ENCODE measurements around the gene PTGDR.

PTGDR gene

GRCh38 chr14:52266179-52266578 lies 1.3 kb upstream of the PTGDR start:
- no peak for DNase-seq

DNA sequence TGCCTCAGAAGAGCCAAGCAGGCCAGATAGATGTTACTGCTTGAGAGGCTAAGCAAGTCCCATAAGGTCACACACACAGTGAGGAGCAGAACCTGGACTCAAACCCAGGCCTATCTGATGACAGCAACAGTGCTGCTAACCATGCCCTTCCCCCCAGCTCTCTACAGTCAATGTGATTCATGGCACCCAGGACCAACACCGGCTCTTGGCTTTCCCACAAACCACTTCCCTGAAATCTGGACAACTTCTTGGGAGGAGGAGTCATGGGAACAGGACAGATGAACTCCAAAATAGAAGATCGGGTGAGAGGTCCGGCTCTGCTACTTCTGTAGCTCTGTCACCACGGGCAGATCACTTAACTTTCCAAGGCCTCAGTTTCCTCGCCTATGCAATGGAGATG lies 716 bp upstream of the PTGDR start:
- DNase-seq: no peak

DNA sequence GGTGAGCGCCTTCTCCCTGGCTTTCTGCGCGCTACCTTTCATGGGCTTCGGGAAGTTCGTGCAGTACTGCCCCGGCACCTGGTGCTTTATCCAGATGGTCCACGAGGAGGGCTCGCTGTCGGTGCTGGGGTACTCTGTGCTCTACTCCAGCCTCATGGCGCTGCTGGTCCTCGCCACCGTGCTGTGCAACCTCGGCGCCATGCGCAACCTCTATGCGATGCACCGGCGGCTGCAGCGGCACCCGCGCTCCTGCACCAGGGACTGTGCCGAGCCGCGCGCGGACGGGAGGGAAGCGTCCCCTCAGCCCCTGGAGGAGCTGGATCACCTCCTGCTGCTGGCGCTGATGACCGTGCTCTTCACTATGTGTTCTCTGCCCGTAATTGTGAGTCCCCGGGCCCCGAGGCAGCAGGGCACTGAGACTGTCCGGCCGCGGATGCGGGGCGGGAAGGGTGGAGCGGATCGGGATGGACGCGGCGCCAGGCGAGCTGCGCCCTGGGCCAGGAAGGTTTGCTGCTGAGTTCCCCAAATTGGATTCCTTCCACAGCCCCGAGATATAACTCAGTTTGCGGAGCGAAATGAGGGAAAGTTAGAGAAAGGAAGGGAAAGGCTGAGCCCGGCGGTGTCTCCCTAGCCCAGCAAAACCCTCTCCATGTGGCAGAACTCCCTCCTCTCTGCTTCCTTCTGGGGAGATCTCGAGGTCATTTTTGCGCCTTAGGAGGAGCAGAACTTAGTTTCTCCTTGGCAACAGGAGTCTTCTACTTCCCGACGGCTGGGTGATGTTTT lies 972 bp downstream of the PTGDR start:
- DNase-seq: no peak

- DNase-seq: no peak
Observed at GRCh38 chr14:52269100-52269499, 1.6 kb downstream of the PTGDR start.

GRCh38 chr14:52269982-52270381 lies 2.5 kb downstream of the PTGDR start:
- no peak for DNase-seq

DNA sequence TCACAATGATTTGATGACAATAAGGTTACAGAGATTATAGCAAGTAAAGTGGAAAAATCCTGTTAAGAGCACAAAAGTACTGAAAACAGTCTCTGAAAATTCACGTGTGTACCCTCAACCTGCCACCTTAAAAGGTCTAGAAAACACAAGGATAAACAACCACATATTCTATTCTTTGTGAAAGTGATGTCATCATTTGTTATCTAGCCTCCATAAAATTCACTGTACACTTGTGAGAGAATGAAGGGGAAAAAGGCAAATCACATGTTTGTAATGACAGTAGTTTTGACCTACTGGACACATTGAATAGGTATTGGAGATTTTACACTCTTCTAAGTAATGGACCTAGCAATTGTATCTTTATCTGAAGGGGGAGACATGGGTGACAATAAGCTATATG lies 4.0 kb downstream of the PTGDR start:
- DNase-seq: no peak

DNA sequence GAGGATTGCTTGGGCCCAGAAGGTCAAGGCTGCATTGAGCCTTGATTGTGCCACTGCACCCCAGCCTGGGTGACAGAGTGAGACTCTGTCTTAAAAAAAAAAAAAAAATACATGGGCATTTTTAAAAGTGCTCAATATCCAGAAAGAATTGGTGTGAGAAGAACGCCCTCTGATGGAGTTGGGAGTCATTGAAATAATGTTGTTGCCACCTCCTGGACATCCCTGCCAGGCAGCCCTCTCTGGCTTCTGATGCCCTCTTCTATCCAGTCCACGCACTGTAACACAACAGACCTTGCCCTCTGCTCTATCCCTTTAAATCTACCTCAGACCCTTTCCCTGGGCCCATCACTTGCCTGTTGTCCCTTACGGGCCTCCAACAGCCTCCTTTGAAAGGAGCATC lies 4.9 kb downstream of the PTGDR start:
- DNase-seq: no peak

DNA sequence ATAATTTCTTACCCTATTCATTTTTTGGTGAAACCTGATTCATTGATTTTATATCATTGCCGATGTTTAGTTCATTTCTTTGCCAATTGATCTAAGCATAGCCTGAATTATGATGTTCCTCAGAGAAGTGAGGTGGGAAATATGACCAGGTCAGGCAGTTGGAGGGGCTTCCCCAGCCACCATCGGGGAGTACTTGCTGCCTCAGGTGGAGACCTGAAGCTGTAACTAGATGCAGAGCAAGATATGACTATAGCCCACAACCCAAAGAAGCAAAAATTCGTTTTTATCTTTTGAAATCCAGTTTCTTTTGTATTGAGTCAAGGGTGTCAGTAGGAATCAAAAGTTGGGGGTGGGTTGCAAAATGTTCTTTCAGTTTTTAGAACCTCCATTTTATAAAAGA lies 7.9 kb downstream of the PTGDR start:
- DNase-seq: no peak

- no peak for DNase-seq
Observed at GRCh38 chr14:52277552-52277951, 10.1 kb downstream of the PTGDR start.

GRCh38 chr14:52279408-52279807 lies 11.9 kb downstream of the PTGDR start:
- no peak for DNase-seq

- DNase-seq: no peak
Observed at GRCh38 chr14:52283099-52283498, 15.6 kb downstream of the PTGDR start.

DNA sequence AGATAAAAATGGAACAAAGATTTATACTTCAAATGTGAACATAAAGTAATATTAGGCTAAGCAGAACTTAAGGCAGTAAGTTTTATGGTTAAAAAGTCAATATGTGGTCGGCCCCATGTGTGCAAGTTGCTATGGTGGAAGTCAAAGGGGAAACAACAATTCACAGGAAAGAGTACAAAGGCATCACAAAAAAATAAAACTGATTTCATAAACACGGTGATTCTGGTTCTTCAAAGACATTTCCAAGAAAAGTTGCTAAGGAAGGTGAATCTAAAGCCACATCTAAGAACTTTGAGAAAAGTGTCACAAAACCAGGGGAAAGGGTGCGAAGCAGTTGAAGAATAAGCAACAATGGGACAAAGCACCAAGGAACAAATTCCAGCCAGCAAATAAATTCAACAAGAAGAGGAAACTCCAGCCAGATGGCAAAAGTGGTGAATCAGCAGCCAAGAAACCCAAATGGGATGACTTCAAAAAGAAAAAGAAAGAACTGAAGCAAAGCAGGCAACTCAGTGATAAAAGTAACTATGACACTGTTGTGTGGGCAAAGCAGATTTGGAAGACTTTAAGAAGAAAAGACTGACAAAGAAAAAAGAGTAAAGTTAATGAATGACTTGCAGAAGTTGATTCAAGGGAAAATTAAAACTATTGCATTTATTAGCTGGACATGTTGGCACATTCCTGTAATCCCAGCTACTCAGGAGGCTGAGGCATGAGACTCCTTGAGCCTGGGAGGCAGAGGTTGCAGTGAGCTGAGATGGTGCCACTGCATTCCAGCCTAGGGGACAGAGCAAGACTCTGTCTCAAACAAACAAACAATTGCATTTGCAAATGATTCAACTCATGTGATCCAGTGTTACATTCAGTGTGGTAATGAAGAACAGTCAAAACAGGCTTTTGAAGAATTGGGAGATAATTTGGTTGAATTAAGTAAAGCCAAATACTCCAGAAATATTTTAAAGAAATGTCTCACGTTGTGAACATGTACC lies 19.5 kb downstream of the PTGDR start:
- no peak for DNase-seq

DNA sequence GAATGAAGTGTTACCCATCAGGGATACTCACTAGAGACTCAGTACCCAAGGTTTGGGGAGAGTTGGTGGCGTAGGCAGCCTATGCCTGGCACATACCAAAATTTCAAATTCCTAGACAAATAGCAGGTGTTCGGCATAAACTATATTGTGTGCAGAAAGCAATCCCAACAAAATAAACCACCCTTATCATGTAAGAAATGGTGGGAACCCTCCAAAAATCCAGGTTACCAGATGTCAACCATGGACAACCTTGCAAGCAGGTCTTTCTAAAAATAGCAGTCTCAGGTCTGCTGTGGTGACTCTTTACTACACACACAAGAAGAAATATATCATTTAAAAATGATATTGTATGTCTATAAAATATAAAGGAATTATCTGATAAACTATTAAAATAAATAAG lies 28.9 kb downstream of the PTGDR start:
- no peak for DNase-seq

DNA sequence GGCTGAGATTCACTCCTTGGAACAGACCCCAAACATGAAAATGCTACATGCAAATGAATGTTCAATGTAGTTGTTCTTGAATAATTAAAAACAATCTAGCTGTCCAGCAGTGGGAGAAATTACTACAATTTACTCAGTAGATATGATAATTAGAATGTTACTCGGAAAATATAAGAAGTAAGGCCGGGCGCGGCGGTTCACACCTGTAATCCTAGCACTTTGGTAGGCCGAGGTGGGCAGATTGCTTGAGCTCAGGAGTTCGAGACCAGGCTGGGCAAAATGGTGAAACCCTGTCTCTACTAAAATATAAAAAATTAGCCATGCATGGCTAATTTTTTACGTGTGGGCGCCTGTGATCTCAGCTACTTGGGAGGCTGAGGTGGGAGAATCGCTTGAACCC lies 31.3 kb downstream of the PTGDR start:
- no peak for DNase-seq

- DNase-seq: peak; percentile 28 to 57
Observed at GRCh38 chr14:52299692-52300278, 32.3 kb downstream of the PTGDR start.

DNA sequence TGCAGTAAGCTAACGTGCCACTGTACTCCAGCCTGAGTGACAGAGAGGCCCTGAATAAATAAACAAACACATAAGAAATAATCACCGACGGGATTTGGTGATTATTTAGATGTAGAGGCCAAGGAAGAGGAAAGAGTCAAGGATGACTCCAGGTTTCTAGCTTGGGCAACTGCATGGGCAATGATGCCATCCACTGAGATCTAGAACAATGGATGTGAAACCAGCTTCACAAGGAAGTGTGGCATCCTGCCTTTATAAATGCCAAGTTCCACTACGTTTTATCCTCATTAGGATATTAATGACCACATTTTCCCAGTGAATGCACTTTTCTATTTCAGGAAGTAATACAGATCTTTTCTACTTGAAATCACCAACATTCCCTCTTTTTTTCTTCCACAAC lies 35.7 kb downstream of the PTGDR start:
- no peak for DNase-seq

- DNase-seq: no peak
Observed at GRCh38 chr14:52304248-52304904, 36.9 kb downstream of the PTGDR start.

- no peak for DNase-seq
Observed at GRCh38 chr14:52305014-52305413, 37.5 kb downstream of the PTGDR start.

DNA sequence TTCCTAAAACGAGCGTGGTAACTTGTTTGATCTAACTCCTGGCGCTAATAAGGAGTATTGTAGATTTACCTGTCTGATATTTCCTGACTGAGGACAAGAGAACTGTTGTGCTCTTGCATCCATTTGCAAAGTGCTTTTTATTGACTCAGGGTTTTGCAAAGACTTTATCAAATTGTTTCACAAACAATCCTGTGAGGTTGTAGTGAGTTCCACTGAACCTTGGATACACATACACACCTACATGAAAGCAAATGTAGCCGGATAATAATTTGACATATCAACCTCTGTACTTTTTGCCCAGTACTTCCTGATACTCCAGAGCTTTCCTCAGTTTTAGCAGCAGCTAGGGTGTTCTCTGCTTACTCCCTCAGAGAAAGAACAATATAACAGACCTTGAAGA lies 39.9 kb downstream of the PTGDR start:
- DNase-seq: no peak

DNA sequence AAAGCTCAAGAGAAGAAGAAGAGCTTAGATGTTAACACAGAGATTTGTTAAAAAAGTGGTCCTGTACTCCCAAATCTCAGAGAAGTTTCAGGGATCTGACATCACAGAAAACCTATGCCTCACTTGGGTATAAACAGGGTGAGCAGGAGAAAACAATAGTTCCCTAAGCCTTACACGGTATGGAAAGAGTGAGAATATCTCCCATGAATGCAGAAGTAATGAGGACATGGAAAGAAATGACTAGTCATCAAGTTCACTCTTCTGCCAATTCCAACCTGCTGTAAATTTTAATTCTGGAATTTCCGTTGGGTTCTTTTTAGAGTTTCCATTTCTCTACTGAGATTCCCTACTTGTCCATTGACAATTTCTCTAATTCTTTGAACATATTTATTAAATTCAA lies 40.4 kb downstream of the PTGDR start:
- DNase-seq: no peak

DNA sequence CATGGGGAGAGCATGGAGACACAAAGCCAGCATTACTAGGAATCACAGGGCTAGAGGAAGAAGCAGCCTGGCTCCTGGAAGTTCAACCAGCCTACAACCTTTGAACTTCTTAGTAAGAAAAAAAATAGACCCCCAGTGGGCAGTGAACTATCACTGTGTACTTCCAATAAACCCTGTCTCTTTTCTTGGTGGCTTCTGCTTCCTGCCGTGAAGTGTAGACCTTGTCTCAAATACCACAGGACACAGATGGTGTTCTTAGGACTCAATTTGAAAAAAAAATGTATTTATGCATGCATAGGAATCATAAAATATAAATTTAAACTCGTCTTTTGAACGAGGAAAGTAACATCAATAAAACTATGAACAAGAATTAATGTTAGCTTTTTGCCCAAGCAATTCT lies 43.0 kb downstream of the PTGDR start:
- DNase-seq: no peak

DNA sequence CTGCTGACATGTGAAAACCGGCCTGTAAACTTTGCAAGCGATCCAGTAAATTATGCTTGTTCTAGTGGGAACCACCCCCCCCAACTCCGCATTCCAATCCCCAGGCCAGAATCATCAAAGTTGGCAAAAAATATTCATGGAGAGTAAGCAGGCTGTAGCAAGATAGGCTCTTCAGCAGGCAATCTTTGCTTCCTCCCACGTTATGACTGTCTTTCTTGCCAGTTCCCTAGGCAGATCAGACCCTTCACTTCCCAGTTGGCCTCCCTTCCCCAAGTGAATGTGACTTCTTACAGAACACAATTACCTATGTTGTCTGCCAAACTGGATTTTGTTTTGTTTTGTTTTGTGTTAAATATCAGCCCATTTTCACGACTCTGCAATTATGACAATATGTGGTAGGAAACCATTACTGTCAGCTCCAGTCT lies 45.4 kb downstream of the PTGDR start:
- DNase-seq: no peak

DNA sequence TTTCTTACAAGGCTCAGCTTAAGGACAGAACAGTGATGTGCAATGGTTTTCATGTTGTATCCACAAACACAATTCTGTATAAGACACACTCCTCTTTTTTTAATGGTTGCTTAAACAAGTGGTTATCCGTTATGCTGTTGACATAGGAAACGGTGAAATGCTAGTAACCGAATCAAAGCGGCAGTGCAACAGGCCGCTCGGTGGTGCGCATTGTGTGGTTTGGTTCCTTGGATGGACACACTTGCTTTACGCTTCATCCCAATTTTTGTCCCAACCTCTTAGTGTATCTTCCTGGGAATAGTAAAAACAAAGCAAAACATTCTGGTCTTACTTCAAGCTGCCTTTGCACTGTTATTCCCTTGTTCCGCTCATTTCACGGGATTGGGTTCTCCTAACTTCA lies 46.0 kb downstream of the PTGDR start:
- no peak for DNase-seq
